Right lobe of liver (tissue), 4 donors: ENCODE data around the gene ABHD12.

Experiments
- POLR2A ChIP-seq: fragments of 450-650 bp; IDR thresholded peaks from one replicate; pipeline ENCODE4 v1.6.1; 2017; ENCODE audit warnings: antibody characterized with exemption, mild to moderate bottlenecking
- TF ChIP-seq, protein P1 (sequence below), 4 donors: fragments of 200-600 bp in 3 of 4; fragments of 450-650 bp in 1 of 4; IDR thresholded peaks; one replicate each; pipeline versions ENCODE4 v1.5.1 to v1.8.0; 2016 to 2022; ENCODE audit warnings: antibody characterized with exemption in 4 of 4, mild to moderate bottlenecking in 2 of 4
- donor health status: DM: no; HTN: no; CAD: no.
- donor health status: DM: no; HTN: no; CAD: no.
- donor health status: DM: no; HTN: yes; CAD: no.

DNA sequence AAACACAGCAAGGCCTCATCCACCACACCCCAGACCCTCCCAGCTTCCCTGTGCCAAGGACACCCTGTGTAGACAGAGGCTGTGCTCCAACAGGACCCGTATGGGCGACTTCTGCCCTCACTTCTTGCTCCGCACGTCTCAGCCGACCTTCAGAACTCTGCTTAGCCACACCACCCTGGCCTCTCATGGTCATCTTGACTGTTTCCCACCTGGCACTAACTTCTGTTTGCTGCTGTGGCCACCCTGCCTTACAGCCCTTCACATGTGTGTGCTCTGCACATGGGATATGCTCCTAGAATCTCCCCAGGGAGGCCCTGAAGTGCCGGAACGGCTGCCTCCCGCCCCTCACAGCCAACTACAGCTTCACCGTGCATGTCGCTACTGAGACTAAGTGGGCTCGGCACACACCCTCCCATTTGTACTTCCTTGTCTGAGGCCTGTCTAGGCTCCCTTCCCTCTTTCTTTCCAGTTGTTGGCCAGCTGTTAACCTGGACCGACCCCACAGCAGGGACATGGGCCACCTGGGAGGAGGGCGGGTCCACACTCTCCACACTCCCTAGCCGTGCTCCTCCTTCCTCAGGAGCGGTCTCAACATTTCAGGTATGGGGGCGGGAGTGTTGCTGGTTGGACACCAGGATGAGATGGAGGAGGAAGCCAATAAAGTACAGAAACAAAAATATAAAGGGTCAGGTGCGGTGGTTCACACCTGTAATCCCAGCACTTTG lies 73.1 kb downstream of the ABHD12 start:
- TF ChIP-seq, protein P1, sequence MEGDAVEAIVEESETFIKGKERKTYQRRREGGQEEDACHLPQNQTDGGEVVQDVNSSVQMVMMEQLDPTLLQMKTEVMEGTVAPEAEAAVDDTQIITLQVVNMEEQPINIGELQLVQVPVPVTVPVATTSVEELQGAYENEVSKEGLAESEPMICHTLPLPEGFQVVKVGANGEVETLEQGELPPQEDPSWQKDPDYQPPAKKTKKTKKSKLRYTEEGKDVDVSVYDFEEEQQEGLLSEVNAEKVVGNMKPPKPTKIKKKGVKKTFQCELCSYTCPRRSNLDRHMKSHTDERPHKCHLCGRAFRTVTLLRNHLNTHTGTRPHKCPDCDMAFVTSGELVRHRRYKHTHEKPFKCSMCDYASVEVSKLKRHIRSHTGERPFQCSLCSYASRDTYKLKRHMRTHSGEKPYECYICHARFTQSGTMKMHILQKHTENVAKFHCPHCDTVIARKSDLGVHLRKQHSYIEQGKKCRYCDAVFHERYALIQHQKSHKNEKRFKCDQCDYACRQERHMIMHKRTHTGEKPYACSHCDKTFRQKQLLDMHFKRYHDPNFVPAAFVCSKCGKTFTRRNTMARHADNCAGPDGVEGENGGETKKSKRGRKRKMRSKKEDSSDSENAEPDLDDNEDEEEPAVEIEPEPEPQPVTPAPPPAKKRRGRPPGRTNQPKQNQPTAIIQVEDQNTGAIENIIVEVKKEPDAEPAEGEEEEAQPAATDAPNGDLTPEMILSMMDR (IDR thresholded peaks at IDR 0.05), result no peak
- TF ChIP-seq POLR2A, result no peak
